ENCODE data around the gene BEND6.
"Not testable (repeated sequence)": the region's sequence is repeated elsewhere in the genome, so short reads cannot be mapped to it uniquely, and the experiment has no call there.

DNA sequence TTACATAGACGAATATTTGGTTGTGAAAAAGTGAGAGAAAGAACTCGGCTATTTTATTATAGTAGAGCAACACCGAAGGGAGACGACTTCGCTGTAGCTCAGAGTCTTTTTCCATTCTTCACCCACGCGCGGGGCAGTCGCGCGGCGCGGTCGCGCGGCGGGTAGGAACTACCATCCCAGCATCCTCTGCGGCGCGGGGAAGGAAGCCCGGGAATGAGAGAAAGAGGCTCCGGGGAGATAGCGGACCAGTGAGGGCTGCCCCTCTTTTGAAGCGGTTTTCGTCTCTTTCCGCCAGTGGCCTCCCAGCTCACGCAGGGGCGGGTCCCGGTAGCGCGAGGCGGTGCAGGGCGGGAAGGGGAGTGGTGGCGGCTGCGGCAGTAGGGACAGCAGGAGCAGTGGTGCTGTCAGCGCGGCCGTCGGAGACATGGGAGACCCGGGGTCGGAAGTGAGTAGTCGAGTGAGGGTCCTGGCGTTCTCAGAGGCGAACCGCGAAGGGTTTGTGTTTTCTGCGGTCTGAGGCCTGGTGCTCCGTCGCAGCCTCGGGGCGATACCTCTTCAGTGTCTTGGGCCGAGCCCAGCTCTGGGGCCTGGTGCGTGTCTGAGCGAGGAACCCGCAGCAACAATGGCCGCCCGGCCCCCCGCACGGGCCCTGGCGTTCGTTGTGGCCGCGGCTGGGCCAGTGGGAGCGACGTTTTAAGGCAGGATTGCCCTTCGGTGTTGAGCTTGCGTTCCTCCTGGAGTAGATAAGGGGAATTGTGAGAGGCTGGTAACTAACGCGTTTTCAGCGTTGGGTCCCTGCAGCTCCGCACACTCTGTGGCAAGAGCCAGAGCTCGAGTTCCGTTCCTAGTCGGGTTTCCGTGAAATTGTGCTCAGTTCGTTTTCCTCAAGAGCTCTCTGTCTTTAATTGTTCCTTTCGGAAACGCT is 91.7 kb downstream of the BEND6 start, which contains the start of gene KIAA1586:
- TF ChIP-seq, protein P1, sequence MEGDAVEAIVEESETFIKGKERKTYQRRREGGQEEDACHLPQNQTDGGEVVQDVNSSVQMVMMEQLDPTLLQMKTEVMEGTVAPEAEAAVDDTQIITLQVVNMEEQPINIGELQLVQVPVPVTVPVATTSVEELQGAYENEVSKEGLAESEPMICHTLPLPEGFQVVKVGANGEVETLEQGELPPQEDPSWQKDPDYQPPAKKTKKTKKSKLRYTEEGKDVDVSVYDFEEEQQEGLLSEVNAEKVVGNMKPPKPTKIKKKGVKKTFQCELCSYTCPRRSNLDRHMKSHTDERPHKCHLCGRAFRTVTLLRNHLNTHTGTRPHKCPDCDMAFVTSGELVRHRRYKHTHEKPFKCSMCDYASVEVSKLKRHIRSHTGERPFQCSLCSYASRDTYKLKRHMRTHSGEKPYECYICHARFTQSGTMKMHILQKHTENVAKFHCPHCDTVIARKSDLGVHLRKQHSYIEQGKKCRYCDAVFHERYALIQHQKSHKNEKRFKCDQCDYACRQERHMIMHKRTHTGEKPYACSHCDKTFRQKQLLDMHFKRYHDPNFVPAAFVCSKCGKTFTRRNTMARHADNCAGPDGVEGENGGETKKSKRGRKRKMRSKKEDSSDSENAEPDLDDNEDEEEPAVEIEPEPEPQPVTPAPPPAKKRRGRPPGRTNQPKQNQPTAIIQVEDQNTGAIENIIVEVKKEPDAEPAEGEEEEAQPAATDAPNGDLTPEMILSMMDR (IDR thresholded peaks at IDR 0.05; ENCODE audit: low read depth, low read length, missing input control): not testable (repeated sequence)
- TF ChIP-seq, protein P2, sequence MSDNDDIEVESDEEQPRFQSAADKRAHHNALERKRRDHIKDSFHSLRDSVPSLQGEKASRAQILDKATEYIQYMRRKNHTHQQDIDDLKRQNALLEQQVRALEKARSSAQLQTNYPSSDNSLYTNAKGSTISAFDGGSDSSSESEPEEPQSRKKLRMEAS (IDR thresholded peaks at IDR 0.05): peak; percentile 76
- TF ChIP-seq, protein P3, sequence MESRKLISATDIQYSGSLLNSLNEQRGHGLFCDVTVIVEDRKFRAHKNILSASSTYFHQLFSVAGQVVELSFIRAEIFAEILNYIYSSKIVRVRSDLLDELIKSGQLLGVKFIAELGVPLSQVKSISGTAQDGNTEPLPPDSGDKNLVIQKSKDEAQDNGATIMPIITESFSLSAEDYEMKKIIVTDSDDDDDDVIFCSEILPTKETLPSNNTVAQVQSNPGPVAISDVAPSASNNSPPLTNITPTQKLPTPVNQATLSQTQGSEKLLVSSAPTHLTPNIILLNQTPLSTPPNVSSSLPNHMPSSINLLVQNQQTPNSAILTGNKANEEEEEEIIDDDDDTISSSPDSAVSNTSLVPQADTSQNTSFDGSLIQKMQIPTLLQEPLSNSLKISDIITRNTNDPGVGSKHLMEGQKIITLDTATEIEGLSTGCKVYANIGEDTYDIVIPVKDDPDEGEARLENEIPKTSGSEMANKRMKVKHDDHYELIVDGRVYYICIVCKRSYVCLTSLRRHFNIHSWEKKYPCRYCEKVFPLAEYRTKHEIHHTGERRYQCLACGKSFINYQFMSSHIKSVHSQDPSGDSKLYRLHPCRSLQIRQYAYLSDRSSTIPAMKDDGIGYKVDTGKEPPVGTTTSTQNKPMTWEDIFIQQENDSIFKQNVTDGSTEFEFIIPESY (IDR thresholded peaks at IDR 0.05): peak; percentile 78
- TF ChIP-seq, protein P4, sequence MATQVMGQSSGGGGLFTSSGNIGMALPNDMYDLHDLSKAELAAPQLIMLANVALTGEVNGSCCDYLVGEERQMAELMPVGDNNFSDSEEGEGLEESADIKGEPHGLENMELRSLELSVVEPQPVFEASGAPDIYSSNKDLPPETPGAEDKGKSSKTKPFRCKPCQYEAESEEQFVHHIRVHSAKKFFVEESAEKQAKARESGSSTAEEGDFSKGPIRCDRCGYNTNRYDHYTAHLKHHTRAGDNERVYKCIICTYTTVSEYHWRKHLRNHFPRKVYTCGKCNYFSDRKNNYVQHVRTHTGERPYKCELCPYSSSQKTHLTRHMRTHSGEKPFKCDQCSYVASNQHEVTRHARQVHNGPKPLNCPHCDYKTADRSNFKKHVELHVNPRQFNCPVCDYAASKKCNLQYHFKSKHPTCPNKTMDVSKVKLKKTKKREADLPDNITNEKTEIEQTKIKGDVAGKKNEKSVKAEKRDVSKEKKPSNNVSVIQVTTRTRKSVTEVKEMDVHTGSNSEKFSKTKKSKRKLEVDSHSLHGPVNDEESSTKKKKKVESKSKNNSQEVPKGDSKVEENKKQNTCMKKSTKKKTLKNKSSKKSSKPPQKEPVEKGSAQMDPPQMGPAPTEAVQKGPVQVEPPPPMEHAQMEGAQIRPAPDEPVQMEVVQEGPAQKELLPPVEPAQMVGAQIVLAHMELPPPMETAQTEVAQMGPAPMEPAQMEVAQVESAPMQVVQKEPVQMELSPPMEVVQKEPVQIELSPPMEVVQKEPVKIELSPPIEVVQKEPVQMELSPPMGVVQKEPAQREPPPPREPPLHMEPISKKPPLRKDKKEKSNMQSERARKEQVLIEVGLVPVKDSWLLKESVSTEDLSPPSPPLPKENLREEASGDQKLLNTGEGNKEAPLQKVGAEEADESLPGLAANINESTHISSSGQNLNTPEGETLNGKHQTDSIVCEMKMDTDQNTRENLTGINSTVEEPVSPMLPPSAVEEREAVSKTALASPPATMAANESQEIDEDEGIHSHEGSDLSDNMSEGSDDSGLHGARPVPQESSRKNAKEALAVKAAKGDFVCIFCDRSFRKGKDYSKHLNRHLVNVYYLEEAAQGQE (IDR thresholded peaks at IDR 0.05): peak; percentile 82
- TF ChIP-seq YY1 (IDR thresholded peaks at IDR 0.05) (peak; percentile 91), RAD21 (IDR thresholded peaks at IDR 0.05) (peak; percentile 22 to 43), NR2F2 (IDR thresholded peaks at IDR 0.05) (peak; percentile 25)
- not testable (repeated sequence) for TF ChIP-seq HNF4A (conservative IDR thresholded peaks at IDR 0.05); EGR1 (IDR thresholded peaks at IDR 0.05; ENCODE audit: low read depth in 2 of 2); HNF4G (IDR thresholded peaks at IDR 0.05); JUND (IDR thresholded peaks at IDR 0.05)

Data from liver (tissue), 3 donors.